ENCODE measurements around the gene LRP3. TPM values are rescaled to one million over a fixed set of nuclear protein-coding genes. Genes with fewer than 3 reads are reported as not detected.
"Not testable (repeated sequence)": the region's sequence is repeated elsewhere in the genome, so short reads cannot be mapped to it uniquely, and the experiment has no call there.

Gene LRP3
- polyA plus RNA-seq, 1 of the 3 experiments (the other 2 are of a cell fraction), result 8.2 TPM

- no peak for TF ChIP-seq IRF3 (IDR thresholded peaks at IDR 0.05; ENCODE audit: low read depth, low read length)
- no peak for TF ChIP-seq JUND (IDR thresholded peaks at IDR 0.05)
- no peak for TF ChIP-seq POLR2AphosphoS5 (IDR thresholded peaks at IDR 0.05; ENCODE audit: low read depth, low read length)
- TF ChIP-seq PBX3 (IDR thresholded peaks at IDR 0.05), result no peak
- no peak for TF ChIP-seq MXI1 (IDR thresholded peaks at IDR 0.05; ENCODE audit: low read depth, low read length)
- TF ChIP-seq GABPA (IDR thresholded peaks at IDR 0.05; ENCODE audit: low read depth), result no peak
Measured at GRCh38 chr19:33220735-33221134, 26.6 kb downstream of the LRP3 start (continued).

- Histone ChIP-seq H3K4me1 (ENCODE audit: control insufficient read depth in 1 of 2, insufficient read depth in 2 of 2, low read depth in 1 of 2, low read length in 1 of 2) (no peaks in the 10 kb centered on the region; a peak in 1 of 4 replicates), H3K4me2 (no peak overlapping the region), H3F3A (replicated peaks; ENCODE audit: insufficient read depth) (no peaks in the 10 kb centered on the region), H3K4me3 (ENCODE audit: low read depth in 2 of 2, low read length in 1 of 2) (no peak overlapping the region), H3K27ac (ENCODE audit: low read depth in 2 of 2, low read length in 1 of 2) (no peak overlapping the region), H2AFZ (ENCODE audit: low read depth) (no peak overlapping the region), H3K9me3 (no peaks in the 10 kb centered on the region), H4K20me1 (ENCODE audit: insufficient read depth) (no peaks in the 10 kb centered on the region), H3K9ac (no peak overlapping the region), H3K36me3 (replicated peaks in 1 of 2; ENCODE audit: control insufficient read depth in 1 of 2, insufficient read depth in 2 of 2, low read length in 1 of 2) (no peaks in the 10 kb centered on the region), H3K79me2 (ENCODE audit: insufficient read depth) (no peaks in the 10 kb centered on the region), H3K9me2 (no peaks in the 10 kb centered on the region), H3K27me3 (ENCODE audit: insufficient read depth) (peaks cover 32% of the 10 kb centered on the region)
- WGBS (ENCODE audit: low lambda C conversion rate), result 76% methylated on average over 5 of the region's 6 CpGs
- TF ChIP-seq ZBTB33 (IDR thresholded peaks at IDR 0.05; ENCODE audit: borderline replicate concordance, low read depth) (no peak), POLR2AphosphoS5 (IDR thresholded peaks at IDR 0.05; ENCODE audit: low read depth, low read length) (no peak), MXI1 (IDR thresholded peaks at IDR 0.05; ENCODE audit: low read depth, low read length) (no peak), USF1 (IDR thresholded peaks at IDR 0.05; ENCODE audit: borderline replicate concordance, low read depth) (no peak), RFX5 (IDR thresholded peaks at IDR 0.05; ENCODE audit: low read length) (no peak), SMC3 (IDR thresholded peaks at IDR 0.05; ENCODE audit: low read depth, low read length) (no peak), TAF1 (IDR thresholded peaks at IDR 0.05; ENCODE audit: borderline replicate concordance, low read depth, low read length) (no peak), ELF1 (IDR thresholded peaks at IDR 0.05) (no peak), NRF1 (IDR thresholded peaks at IDR 0.05; ENCODE audit: low read depth, low read length) (no peak), IRF3 (IDR thresholded peaks at IDR 0.05; ENCODE audit: low read depth, low read length) (no peak), TEAD4 (IDR thresholded peaks at IDR 0.05; ENCODE audit: borderline replicate concordance, insufficient read depth) (no peak), USF2 (IDR thresholded peaks at IDR 0.05; ENCODE audit: borderline replicate concordance, low read depth, low read length) (no peak), FOXM1 (IDR thresholded peaks at IDR 0.05; ENCODE audit: low read depth) (no peak), TCF12 (IDR thresholded peaks at IDR 0.05) (no peak), NFIC (IDR thresholded peaks at IDR 0.05; ENCODE audit: borderline replicate concordance) (no peak)
- ChIA-PET CTCF (interaction anchor here (0.7 to 1.0 kb wide), 3 partner anchors 10 to 13 kb away, joined by 3 to 4 read pairs (median 3); no protein-coding TSS in a partner anchor), POLR2A (no interaction called here)
- DNase-seq, result no peak
Measured at GRCh38 chr19:33221638-33222037, 27.5 kb downstream of the LRP3 start.

GRCh38 chr19:33222255-33222654 is 28.1 kb downstream of the LRP3 start:
- H3K27ac ChIP-seq (ENCODE audit: low read depth in 2 of 2, low read length in 1 of 2); H3F3A ChIP-seq (replicated peaks; ENCODE audit: insufficient read depth); H3K4me3 ChIP-seq (ENCODE audit: low read depth in 2 of 2, low read length in 1 of 2); DNase-seq; H2AFZ ChIP-seq (ENCODE audit: low read depth); H3K4me2 ChIP-seq; H3K79me2 ChIP-seq (ENCODE audit: insufficient read depth); POLR2A ChIA-PET; H4K20me1 ChIP-seq (ENCODE audit: insufficient read depth); H3K9me2 ChIP-seq; H3K9me3 ChIP-seq; H3K36me3 ChIP-seq (replicated peaks in 1 of 2; ENCODE audit: control insufficient read depth in 1 of 2, insufficient read depth in 2 of 2, low read length in 1 of 2); H3K9ac ChIP-seq; H3K4me1 ChIP-seq (ENCODE audit: control insufficient read depth in 1 of 2, insufficient read depth in 2 of 2, low read depth in 1 of 2, low read length in 1 of 2): not testable (repeated sequence)
- CTCF ChIA-PET, result interaction anchor here (1.5 kb wide), 1 partner anchor 556 kb away, joined by 3 read pairs; no protein-coding TSS in a partner anchor
- H3K27me3 ChIP-seq (ENCODE audit: insufficient read depth), result peaks cover 36% of the 10 kb centered on the region
- 43% methylated on average over 2 of the region's 2 CpGs for WGBS (ENCODE audit: low lambda C conversion rate)

Measured in SK-N-SH (cell line).